Skeletal muscle cell (primary cell): ENCODE measurements around the gene COPS9.

ENCODE experiments used
- DNase-seq: peaks from one replicate; pipeline ENCODE4 v3.0.0-alpha.2; 2010; ENCODE audit warnings: low read depth
- H3K4me3 ChIP-seq: 2 replicates; pipeline ENCODE4 v1.5.1; 2011; ENCODE audit warnings: low read depth, mild to moderate bottlenecking, control low read depth, low read length, moderate library complexity

Gene COPS9

GRCh38 chr2:240136013-240136670 lies at the start of gene COPS9:
TSS of gene COPS9 (minus strand) at chr2:240136305. CDS start at chr2:240136284, 21 bp downstream.
- peak within 1 kb of the TSS; percentile 90 for H3K4me3 ChIP-seq
- DNase-seq = peak; percentile 73

- no peak overlapping the region for H3K4me3 ChIP-seq
- DNase-seq = no peak
Measured at GRCh38 chr2:240184656-240185055, 48.6 kb upstream of the COPS9 start.

GRCh38 chr2:240183875-240184590 lies 47.9 kb upstream of the COPS9 start:
- no peak overlapping the region for H3K4me3 ChIP-seq
- DNase-seq = no peak

GRCh38 chr2:240183006-240183874 lies 47.1 kb upstream of the COPS9 start:
- no peak overlapping the region for H3K4me3 ChIP-seq
- DNase-seq = no peak

DNA sequence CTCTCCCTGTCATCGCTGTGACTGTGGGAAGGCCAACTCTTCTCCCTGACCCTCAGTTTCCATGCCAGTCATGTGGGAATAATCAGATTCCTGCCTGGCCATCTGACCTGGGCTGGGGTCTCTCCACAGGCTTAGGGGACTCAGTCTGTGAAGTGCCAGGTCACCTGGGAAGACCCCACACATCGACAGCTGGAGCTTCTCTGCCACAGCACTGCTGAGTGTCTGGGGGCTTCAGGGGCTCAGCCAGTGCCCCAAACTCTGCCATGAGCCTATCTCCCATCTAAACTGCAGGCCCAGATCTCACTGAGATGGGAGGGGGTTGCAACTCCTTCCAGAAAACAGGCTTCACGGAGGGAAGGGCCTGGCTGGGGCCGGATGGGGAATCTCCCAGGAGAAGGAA lies 46.4 kb upstream of the COPS9 start:
- no peak for DNase-seq
- no peak overlapping the region for H3K4me3 ChIP-seq

DNA sequence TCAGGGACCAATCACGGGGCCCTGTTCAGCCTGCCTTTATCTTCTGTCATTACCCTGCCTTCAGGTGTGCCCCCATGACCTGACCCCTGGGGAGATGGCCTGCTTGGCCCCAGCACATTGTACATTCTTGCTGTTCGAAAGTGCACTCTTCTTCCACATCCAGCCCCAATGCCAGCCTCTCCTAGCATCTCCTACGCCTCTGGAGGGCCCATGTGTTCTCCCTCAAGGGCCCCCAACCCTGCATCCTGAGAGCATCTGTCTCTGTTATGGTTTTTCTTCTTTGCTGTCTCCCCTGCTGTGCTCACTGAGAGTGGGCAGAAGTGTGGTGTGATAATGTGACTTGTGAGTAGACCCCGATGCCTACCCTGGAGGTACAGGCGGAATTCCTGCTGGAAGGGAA lies 45.9 kb upstream of the COPS9 start:
- no peak overlapping the region for H3K4me3 ChIP-seq
- no peak for DNase-seq

- peak; percentile 23 for DNase-seq
- H3K4me3 ChIP-seq = no peak overlapping the region
Measured at GRCh38 chr2:240179941-240180666, 44.0 kb upstream of the COPS9 start.

DNA sequence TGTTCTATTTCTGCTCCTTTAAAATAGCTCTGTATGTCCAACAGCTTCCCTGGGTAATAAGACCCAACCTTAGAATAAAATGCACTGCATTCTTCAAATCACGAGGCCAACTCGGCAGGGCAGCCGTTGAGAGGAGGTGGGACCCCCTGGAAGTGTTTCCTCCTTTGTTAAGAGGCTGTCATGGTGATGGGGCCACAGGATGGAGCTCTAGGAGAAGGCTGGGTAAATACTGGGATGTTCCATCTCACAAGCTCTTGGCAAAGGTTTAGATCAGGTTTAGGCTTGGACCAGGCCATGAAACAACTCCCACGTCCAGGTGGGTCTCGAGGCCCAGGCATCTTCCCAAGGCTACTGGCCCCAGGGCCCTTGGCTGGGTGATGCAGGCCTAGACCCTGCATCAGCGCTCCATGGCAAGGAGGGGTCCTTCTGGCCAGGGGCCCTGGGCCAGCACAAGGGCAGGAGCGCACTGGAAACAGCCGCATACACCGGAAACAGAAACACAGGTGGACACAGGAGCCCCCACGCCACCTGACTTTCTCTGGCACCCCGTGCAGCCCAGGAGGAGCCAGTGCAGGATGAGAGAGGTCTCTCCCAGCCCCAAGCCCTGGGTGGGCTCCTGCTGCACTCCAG lies 43.2 kb upstream of the COPS9 start:
- H3K4me3 ChIP-seq = no peak overlapping the region
- DNase-seq = no peak

GRCh38 chr2:240178564-240178963 lies 42.5 kb upstream of the COPS9 start:
- no peak for DNase-seq

GRCh38 chr2:240174496-240174895 lies 38.4 kb upstream of the COPS9 start:
- no peak for DNase-seq
- H3K4me3 ChIP-seq = no peak overlapping the region

More at GRCh38 chr2:240178564-240178963, 42.5 kb upstream of the COPS9 start:
- H3K4me3 ChIP-seq = no peak overlapping the region

GRCh38 chr2:240172071-240172895 lies 36.2 kb upstream of the COPS9 start:
- no peak overlapping the region for H3K4me3 ChIP-seq

DNA sequence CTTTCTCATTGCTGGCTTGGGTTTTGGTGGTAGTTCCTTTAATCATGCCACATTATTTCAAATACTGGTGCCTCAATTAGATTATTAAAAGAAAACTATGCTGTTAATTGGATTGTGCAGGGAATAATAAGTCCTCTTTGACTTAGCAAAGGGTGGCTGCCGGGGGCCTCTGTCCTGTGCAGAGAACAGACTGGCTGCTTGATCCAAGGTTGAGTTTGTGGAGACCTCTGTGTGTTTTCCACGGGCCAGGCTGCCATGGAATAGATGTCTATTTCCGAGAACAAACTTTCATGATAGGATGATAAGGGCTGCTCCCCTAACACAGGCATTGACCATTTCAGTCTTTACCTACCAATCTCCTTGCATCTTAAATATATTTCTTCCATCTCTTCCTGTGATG lies 34.8 kb upstream of the COPS9 start:
- H3K4me3 ChIP-seq = no peak overlapping the region
- no peak for DNase-seq

More at GRCh38 chr2:240172071-240172895, 36.2 kb upstream of the COPS9 start:
- DNase-seq = no peak

- H3K4me3 ChIP-seq = no peak overlapping the region
- no peak for DNase-seq
Measured at GRCh38 chr2:240170354-240170735, 34.2 kb upstream of the COPS9 start.

DNA sequence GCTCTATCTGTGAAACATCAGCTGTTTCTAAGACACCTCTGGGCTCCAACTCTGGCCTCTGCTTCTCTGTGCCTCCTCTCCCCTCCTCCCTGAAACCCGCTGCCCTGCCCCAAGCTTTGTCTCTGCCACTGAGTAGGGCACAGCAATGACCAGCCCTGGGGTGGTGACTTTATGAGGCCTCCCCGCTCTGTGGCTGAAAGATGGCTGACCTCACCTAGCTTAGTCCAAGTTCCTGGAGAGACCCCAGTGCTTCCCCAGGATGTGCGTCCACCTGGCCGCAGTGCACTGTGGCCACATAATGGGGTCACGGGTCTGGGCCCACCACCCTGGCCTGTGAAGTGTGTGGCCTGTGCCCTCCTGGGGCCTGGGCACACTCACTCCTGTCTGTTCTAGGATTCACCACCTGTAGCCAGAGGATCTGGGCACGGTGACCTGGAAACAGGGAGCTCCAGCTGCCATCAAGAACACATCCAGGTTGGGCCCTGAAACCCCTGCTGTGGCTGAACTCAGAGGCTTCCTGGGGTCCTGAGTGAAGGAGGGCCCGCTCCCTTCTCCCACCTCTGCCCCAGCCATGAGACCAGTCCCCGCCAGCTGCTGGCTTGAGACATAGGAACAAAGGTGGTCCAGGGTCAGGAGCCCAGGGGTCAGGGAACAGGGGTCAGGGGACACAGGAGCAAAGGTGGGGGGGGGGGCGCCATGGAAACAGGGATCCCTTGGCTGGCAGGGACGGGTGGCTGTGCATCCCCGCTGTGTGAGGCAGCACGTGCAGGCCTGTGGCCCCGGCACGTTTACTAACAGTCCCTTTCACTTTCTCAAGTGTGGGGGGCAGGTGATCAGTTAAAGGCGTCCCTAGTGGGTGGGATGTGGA lies 33.6 kb upstream of the COPS9 start:
- no peak overlapping the region for H3K4me3 ChIP-seq
- DNase-seq = no peak

DNA sequence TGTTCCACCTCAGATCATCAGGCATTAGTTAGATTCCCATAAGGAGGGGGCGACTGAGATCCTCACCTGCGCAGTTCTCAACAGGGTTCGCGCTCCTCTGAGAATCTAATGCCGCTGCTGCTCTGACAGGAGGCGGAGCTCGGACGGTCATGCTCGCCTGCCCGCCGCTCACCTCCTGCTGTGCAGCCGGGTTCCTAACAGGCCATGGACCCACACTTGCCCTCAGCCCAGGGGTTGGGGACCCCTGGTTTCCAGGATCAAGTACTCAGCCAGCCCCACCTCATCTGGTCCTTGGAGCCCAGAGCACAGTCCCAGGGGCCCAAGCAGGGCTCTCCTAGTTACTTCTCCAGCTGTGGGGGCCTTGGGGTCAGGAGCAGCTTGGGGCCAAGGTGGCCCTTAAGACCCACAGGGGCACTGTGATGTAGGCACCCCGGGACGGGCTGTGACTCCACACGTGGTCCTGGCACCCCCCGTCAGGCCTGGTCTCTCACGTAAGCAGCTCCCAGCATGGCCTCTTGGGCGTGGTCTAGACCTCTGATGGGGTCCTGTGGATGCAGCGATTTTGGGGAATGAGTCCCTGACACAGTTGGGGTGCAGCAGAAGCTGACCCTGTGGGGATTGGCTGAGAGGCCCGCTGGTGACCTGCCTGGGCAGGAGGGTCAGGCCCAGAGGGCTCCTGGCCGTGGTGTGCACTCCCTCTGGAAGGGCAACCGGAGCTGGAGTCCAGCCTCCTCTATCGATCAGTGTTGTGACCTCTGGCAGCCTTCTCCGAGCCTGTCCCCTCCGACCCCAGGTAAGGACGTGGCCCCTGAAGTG lies 32.6 kb upstream of the COPS9 start:
- no peak for DNase-seq
- H3K4me3 ChIP-seq = no peak overlapping the region

DNA sequence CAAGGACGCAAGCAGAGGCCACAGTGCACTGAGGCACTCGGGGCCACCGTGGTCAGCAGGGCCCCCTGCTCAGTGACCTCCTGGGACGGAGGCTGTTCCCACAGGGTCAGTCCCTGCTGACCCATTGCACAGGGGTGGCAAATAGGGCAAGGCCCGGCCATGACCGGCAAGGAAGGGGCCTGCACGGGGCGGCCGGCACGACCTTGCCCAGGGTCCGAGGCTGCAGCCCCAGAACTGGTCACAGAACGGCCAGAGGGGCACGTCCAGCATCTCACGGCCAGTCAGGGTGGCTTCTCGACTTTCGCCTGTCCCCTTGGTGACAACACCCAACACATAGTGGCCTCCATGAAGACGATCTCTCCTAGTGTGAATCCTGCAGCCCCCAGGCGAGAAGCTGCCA lies 31.9 kb upstream of the COPS9 start:
- no peak overlapping the region for H3K4me3 ChIP-seq
- DNase-seq = no peak

DNA sequence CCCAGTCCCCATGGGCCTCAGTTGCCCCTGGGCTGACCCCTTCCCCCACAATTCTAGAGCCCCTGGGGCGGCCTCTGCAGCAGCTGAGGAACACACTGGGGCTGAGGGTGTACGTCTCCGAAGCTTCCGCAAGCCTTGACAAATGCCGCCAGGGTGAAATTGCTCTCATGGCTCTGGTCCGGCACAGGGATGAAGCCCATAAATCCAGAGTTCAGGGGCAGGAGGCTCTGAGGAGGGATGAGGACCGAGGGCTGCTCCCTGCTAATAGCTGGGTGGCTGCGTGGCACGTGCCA lies 31.4 kb upstream of the COPS9 start:
- DNase-seq = no peak
- H3K4me3 ChIP-seq = no peak overlapping the region
